GM18526 (cell line): ENCODE data around the gene SLC15A3.
A peak's percentile ranks its signal among the peaks of the same experiment; 100 is the strongest.

ENCODE experiments used
- POLR2A ChIP-seq: IDR thresholded peaks from 3 replicates; pipeline ENCODE4 v1.6.1; 2011; ENCODE audit not compliant: insufficient read length; ENCODE audit errors: extremely low read depth

Gene SLC15A3

DNA sequence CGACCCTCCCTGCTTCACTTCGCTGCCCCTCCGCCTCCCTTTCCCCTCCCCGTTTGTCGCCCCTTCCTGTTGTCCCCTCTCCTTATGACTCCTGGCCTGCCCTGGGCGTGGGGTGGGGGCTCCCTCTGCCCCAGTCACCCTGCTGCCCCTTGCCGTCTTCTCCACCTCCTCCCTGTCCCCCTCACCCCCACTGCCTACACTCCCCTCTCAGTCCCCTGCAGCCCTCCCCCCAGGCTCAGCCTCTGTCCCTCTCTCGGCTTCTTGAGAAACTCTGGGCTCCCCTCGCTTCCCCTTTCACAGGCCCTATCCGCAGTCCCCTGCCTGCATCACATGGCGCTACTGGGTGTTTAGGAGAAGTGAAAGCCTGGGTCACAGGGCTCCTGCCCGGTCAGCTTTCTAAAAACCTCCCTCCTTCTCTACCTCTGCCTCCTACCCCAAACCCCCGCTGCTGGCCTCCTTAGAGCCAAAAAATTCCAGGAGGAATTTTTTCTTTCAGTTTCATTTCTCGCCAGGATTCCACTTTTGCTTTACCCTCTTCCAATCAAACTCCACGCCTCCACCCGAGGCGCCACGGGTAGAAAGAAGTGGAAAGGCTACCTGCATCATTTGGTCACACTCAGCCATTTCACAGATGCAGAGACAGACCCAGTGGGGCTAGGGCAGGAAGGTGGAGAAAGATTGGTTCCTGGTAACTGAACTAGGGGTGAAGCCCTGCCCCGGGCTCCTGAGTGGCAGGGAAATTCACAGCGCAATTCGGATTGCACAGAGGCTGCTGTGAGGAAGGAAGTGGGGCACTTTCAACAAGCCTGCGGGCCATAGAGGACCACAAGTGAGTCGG, at the start of gene SLC15A3:
TSS of gene SLC15A3 (minus strand) at position 273 of the 838 bp plus-strand sequence. CDS start 625 bp downstream, outside the sequence.
- TF ChIP-seq POLR2A: peak; percentile 55

DNA sequence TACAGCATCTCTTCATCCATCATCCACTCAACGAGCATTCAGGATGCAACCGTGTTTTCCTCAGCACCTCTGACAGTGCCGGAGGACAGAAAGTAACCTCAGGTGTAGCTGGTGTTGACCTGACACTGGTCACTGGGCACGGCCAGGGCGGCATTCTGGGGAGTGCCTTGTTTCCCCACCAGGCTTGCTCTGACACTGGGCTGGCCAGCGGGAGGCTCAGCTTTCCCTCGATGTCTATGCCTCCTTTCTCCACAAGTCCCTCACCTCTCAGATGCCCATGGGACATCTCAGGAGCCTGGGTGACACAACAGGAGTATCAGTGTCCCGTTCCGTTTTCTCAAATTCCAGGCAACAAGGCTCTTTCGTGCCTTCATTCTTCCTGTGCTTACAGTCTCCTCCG, 48.5 kb upstream of the SLC15A3 start:
- no peak for TF ChIP-seq POLR2A

DNA sequence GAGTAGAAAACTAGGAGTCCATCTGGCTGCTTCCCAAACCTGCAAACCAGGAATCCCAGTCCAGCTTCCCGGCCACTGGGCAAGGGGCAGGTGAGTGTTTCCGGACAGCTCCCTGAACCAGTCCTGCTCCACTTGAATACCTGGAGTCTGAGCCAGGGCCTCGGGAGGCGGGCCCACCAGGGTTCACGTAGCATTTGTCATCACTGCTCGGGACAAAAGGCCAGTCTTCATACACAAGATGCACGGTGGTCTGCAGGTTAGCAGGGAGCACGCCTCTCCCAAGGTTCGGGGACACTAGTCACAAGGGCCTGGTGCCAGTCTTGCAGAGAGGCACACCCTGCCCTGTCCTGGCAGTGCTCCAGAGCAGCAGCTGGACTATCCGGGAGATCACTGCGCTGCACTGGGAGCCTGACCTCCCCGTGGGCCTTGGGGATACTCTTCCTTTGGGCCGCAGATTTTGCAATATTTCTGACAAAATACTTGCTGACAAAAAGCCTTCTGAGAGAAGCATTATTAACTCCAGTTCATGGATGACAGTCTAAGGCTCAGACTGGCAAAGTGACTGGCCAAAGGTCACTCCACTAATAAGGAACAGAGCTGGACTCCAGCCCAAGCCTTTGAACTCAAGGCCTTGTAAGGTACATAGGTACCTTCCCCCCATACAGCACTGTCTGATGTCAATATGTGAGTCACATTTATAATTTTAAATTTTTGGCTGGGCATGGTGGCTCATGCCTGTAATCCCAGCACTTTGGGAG, 44.6 kb upstream of the SLC15A3 start:
- no peak for TF ChIP-seq POLR2A

DNA sequence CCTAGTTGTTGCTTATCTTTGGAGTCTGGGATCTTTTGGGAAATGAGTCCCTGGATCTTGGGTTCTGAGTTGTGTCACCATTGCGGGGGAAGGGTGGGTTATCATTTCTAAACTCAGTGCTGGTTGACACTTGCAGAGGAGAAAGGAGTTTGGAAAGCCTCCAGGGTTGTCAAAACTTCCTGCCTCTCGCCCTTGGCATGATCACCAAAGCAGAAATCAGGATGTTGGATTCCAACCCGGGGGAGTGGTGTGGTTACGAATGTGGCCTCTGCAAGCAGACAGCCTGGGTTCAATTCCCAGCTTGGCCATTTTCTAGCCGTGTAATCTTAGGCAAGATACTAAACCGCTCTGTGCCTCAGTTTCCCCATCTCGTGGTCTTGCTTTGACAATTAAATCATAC, 43.8 kb upstream of the SLC15A3 start:
- no peak for TF ChIP-seq POLR2A

DNA sequence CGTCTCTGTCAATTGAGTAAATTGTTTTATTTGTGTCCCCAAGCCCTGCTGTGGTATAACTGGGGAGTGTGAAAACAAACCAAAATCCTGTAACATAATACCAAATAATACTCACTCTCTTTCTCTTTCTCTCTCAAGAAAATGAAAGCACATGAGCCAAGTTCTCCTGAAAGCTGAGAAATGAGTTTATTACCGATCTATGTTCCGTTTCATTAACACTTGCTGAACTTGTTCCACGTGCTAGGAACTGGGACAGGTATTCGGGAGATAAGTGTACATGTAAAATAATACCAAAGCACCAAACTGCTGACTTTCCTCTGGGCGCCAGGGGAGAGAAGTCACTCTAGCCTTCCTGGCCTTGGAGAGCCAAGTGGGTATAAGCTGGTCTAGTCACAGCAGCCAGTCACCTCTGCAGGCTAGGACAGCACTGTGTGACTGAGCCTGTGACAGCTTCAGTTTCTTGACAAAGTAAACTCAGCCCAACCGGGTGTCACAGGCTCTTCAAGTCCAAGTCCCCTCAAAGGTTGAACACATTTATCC, 42.6 kb upstream of the SLC15A3 start:
- TF ChIP-seq POLR2A: no peak

DNA sequence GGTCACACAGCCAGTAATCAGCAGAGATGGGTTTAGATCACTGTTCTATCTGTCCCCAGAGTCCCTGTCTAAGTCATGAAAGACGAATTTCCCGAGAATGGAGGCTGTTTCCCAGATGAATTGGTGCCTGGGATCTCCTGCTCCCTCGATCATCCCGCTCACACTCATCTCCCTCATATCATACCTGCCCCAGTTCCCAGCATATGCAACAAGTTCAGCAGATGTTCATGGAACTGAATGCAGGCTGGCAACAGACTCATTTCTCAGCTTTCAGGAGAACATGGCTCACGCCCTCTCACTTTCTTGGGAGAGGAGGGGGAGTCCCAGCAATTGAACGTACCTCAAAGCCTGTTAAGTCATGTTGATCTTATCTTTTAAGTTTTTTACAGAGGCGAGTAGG, 41.6 kb upstream of the SLC15A3 start:
- TF ChIP-seq POLR2A: no peak

DNA sequence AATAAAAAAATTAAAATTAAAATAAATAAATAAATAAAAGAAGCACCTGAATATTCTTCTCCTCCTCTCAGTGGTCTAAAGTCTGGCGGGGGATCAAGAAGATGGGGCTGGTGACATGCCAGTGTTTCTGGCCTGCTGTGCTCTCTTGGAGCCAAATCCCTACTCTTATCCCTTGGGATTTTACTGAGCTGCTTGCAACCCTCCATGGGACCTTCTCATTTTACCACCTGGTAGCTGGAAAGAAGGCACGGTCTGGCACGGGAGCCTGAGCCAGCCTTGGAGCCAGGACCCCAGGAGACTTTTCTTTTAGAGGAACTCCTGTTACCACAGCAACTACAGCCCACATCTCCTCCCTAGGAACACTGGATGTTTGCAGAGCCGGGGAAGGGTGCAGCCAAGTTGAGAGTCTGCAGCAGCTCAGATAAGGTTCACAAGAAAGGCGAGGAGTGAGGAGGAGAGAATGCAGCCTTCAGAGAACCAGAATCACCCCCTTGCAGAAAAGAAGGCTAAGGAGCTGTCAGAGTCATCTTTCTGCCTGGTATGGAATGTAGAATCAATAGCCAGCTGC, 41.0 kb upstream of the SLC15A3 start:
- no peak for TF ChIP-seq POLR2A

DNA sequence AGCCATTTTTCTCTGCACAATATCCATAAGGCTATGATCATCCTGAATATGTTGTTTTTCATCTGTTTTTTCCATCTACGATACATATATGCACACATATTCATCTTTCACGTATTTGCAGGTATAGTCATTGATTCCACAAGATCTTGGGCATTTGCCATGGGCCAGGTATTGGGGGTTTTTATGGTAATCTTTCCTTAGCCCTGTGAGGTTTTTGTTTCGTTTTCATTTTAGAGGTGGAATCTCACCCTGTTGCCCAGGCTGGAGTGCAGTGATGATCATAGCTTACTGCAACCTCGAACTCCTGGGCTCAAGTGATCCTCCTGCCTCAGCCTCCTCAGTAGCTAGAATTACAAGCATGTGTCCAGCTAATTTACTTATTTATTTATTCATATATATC, 39.5 kb upstream of the SLC15A3 start:
- no peak for TF ChIP-seq POLR2A

DNA sequence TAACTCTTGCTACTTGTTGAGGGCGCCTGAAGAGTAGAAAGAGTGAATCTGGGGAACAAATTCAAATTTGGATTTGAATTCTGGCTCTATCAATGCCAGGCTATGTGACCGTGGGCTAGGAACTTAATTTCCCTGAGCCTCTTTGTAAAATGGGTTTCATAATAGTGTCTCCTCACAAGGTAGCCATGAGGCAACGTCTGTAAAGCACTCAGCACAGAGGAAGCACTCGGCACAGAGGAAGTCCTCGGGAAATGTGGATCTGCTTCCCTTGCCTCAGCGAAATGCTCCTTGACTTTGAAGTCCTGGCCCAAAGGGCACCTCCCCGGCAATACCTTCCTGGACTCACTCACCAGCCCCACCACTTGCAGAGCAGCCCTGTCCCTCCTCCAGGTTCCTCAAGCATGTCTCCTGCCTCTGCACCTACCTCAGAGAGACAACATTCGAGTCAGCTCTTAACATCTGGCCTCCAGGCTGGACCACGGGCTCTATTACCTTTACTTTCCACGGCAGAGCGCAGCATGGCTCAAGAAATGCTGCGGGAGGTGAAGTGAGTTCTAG, 37.2 kb upstream of the SLC15A3 start:
- TF ChIP-seq POLR2A: no peak

DNA sequence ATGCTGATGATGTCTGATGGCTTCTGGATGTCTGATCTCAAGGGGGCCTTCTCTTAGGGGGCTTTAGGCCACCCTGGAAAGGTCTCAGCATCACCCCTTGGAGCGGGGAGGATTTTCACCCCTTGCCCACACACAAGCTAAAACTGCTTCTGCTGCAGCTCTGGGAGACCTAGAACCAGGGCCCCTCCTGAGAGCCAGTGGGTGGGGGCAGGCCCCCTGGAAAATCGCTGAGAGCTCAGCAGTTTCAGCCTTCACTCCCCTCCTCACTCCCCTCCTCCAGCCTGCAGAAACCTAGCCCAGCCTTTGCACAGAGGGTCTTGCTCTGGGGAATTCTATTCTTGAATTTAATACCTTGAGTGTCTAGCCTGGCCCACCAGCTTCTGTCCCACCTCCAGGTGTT, 36.7 kb upstream of the SLC15A3 start:
- no peak for TF ChIP-seq POLR2A

DNA sequence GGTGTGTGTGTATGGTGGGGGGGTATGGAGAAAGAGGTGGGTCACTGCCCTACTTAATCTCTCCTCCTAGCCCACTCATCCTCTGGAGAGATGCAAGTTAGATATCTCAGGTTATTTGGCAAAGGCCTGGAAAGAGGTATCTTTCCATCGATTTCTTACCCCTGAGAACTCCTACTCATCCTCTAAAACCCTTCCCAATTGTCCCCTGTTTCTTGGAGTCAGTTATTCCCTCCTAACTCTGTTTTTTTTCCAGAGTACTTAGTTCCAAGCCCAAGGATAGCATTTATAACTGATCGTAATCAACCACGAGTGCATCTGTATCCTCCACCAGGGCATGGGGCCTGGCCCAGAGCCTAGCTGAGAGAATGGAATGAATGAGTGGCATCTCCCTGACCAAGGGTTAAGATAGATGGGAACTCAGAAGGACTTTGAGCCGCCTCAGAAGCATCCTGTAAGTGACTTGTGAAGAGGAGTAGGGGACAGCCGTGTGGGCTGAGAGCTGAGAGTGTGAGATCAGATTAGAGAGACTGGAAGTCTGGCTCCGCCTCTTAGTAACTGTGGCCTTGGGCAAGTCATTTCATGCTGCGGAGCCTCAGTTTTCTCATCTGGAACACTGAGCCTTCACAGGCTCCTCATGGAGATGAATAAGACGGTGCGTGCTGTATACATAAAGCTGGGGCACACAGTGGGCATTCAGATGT, 35.8 kb upstream of the SLC15A3 start:
- TF ChIP-seq POLR2A: no peak

DNA sequence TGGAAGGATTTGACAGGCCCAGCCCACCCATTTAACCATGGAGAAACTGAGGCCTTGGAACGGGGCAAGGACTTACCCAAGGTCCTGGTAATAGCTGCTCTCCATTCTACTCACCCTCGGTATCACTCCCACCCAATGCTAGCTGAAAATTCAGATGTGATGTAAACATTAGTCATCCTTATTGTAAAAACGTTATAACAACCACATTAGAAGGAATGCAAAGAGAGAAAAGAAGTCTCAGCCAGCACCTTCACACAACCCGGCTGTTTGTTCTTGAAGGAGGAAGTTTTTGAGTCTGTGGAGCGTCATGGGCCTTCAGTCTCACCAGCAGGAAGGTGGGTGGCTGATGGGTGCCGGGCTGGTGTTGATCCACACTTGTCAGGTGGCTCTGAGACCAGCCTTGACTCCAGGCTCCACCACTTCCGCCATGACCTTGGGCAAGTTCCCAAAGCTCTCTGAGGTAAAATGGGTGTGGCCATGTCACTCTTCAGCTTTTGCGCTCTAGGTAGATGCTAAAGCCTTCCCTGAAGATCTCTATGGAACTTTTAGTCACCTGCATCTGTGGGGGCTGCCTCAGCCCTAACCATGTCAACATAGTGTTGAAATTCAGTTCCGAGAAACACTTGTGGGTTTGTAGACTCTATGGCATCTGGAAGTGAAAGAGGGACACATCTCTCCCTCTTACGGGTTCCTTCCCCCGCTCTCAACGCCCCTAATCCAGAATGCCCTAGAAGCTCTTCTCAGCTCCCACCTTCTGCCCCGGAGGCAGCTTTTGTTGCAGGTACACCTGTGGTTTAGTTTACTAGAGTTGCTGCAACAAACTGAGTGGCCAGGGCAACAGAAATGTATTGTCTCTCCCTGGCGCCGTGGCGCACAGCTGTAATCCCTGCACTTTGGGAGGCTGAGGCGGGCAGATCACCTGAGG, 34.3 kb upstream of the SLC15A3 start:
- no peak for TF ChIP-seq POLR2A

DNA sequence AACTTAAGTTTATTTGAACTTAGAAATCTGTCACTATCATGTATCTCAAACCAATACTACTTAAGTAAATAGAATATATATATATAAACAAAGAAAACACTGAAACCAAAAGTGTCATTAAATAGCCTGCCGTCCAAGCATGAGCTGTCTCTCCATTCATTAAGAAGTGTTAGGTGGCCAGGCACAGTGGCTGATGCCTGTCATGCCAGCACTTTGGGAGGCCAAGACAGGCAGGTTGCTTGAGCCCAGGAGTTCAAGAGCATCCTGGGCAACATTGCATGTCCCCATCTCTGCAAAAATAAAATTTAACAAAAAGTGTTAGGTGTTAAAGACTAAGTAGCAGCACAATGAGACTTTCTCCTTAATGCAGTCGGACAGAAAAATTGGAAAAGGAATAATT, 33.5 kb upstream of the SLC15A3 start:
- no peak for TF ChIP-seq POLR2A

DNA sequence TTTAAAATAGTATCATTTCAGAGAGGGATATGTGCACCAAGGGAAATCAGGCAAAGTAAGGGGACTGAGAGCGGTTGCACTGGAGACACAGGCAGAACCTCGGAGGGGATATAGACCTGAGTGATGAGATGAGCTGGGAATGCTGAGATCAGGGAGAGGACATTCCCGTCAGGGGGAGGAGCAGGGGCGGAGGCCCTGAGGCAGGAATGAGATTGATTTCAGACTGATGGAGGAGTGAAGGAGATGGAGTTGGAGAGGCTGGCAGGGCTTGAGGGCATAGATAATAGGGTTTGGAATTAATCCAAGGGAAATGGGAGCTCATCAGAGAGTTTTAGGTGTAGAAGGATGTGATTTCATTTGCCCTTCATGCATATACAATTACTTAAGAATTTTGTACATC, 32.7 kb upstream of the SLC15A3 start:
- TF ChIP-seq POLR2A: no peak
